GM11168 (cell line): ENCODE measurements around the gene RPRD1A.

Source experiments
- in situ Hi-C: fragments of 300-500 bp; cut with MboI; formaldehyde crosslinking; loops from one replicate; pipeline ENCODE4 v1.12.0; 2022; ENCODE audit warnings: low sequenced_read_pairs; ENCODE audit not compliant: unreplicated experiment

The RPRD1A gene

GRCh38 chr18:36038102-36038663 lies 29.2 kb downstream of the RPRD1A start:
- in situ Hi-C loops, result no loop called here

DNA sequence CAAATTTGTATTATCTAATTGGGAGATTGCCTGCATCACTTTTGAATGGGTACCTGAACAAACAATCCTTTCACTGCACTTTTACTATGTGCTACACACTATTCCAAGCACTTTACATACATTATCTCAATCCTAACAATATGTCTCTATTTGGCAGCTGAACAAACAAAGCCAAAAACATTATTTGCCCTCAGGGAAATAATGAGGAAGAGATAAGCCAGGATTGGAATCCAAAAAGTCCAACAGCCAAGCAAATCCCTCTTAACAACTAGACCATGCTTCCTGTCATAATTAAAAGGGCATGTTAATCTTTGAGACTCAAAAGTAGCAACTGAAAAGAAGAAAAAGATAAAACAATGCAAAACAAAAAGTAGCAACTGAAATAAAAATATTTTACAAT lies 32.1 kb downstream of the RPRD1A start:
- in situ Hi-C loops, result no loop called here

DNA sequence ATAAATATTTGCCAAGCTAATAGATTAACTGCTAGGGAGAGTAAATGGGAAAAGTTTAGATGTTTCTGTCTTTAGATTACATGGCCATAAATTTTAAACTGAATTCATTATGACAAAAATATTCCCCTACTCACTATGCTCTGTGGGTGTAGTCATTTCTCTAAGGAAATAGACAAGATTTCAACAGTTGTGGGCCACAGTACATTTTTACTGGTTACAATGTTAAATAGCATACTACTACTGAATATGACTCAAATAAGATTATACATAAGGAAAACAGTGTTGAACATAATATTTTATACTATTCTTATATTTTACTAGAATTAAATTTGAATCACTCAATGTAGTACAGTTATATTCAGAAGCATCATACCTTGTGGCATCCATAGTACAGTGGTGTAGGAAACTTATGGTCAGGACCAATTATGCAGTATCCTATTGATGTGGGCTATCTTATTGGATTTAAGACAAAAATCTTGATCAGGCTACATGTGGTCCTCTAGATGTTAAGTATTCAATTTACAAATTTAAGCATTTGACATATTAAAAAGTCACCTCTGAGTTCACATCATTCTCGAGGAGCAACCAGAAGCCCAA lies 33.0 kb downstream of the RPRD1A start:
- in situ Hi-C loops, result no loop called here

GRCh38 chr18:36031903-36032302 lies 35.5 kb downstream of the RPRD1A start:
- in situ Hi-C loops, result no loop called here

DNA sequence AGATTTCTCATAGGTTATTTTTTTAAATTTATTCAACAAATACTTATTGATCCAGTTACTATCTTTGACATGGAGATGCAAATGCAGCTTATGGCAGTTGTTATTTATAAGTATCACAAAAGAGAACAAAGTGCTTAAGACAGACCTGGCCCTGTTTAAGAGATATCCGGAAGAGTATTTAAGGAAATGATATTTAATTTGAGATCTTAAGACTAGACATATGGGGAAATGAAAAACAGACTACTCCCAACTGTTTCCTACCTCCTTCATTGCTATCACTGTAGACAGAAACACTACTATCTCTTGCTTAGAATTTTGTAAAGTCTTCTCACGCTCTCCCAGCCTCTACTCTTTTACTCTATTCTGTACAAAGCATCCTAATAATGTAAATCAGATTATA lies 36.0 kb downstream of the RPRD1A start:
- in situ Hi-C loops, result no loop called here

GRCh38 chr18:36028859-36029258 lies 38.5 kb downstream of the RPRD1A start:
- in situ Hi-C loops, result loop anchor here (10.0 kb wide), 1 partner anchor 266 kb away; the partner anchor contains the start of gene FHOD3

DNA sequence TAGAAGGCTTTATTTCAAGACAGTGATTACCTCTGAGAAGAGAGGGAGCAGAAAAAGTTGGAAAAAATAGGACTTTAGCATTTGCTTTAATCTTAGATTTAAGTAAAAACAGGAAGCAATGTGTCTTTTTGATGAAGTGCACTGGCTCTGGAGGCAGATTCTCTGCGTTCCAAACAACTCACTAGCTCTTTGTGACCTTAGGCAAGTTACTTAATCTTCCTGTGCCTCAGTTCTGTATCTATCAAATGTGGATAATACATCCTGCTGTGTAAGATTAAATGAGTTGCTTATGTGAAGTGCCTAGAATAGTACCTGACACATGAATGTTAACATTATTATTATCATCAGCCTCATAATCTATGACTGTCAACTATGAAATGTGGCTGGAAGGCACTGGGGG lies 42.3 kb downstream of the RPRD1A start:
- in situ Hi-C loops, result loop anchor here (10.0 kb wide), 1 partner anchor 270 kb away; the partner anchor contains the start of gene FHOD3

DNA sequence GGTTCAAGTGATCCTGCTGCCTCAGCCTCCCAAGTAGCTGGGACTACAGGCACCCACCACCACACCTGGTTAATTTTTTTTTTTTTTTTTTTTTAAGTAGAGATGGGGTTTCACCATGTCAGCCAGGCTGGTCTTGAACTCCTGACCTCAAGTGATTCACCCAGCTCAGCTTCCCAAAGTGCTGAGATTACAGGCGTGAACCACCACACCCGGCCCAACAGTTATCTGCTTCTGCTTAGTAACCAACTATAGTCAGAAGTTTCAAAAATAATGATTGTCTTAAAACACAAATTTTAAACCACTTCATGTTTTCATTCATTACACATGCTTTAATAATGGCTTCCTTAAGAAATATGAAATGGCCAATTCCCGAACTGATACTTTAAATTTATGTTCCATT lies 43.1 kb downstream of the RPRD1A start:
- in situ Hi-C loops, result loop anchor here (10.0 kb wide), 1 partner anchor 271 kb away; the partner anchor contains the start of gene FHOD3

DNA sequence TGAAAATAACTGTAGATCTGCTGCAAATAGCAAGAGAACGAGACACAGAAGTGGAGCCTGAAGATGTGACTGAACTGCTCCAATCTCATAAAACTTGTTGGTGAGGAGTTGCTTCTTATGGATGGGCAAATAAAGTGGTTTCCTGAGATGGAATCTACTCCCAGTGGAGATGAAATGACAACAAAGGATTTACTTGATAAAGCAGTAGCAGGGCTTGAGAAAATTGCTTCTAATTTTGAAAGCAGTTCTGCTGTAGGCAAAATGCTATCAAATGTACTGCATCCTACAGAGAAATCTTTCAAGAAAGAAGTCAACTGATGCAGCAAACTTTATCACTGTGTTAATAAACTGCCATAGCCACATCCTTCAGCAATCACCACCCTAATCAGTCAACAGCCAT lies 44.0 kb downstream of the RPRD1A start:
- in situ Hi-C loops, result loop anchor here (10.0 kb wide), 1 partner anchor 271 kb away; the partner anchor contains the start of gene FHOD3

DNA sequence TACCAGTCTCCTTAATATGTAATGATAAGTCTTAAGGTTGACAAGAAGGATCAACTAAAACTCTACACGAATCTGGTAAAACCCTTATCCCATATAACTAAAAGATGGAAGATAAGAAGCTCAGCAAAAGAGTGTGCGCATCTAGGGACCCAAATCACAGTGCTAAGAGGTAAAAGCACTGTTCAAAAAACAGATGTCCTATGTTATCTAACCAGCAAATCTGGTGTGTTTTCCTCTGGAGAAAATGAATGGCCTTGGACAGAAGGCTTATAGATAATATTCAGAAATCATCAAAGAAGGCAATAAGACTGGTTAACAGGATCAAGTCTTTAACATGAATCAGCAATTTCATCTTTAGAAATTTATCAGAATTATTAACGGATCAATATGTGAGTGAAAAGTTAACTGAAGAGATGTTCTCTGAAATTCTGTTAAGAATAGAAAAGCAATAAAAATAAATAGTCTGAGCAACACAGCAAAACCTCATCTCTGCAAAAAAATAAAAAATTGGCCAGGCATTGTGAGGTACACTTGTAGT lies 47.1 kb downstream of the RPRD1A start:
- in situ Hi-C loops, result loop anchor here (10.0 kb wide), 1 partner anchor 275 kb away; the partner anchor contains the start of gene FHOD3

- in situ Hi-C loops, result no loop called here
Observed at GRCh38 chr18:36017232-36017631, 50.1 kb downstream of the RPRD1A start.

DNA sequence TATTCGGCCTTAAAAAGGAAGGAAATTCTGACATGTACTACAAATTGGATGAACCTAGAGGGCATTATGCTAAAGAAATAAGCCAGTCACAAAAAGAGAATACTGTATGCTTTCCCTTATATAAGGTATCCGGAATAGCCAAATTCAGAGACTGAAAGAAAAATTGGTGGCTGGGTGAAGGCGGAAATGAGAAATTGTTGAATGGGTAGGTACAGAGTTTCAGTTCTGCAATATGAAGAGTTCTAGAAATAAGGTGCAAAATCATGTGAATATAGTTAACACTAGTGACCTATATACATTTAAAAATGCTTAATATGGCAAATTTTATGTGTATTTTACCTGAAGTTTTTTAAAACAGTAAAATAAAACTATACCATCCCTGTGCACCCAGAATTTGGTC lies 51.7 kb downstream of the RPRD1A start:
- in situ Hi-C loops, result no loop called here

- in situ Hi-C loops, result no loop called here
Observed at GRCh38 chr18:36012891-36013290, 54.5 kb downstream of the RPRD1A start.

- in situ Hi-C loops, result no loop called here
Observed at GRCh38 chr18:36009214-36009613, 58.1 kb downstream of the RPRD1A start.

DNA sequence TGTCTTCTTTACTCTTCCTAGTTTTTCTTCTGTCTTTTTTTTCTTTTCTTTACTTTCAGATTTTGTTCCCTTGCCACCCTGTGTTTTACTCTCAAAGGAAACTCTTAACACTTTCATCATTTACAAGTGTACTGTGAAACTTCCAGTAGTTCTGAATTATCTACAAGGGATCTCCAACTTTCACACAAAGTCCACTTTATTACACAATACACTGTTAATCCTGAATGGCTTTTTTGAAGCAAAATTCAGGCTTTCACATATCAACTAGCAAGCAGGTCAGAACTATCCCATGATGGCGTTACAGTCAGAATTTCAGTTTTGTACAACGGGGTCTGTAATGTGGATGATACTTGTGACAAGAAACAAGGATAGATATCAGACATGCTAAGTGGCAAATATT lies 60.4 kb downstream of the RPRD1A start:
- in situ Hi-C loops, result no loop called here

DNA sequence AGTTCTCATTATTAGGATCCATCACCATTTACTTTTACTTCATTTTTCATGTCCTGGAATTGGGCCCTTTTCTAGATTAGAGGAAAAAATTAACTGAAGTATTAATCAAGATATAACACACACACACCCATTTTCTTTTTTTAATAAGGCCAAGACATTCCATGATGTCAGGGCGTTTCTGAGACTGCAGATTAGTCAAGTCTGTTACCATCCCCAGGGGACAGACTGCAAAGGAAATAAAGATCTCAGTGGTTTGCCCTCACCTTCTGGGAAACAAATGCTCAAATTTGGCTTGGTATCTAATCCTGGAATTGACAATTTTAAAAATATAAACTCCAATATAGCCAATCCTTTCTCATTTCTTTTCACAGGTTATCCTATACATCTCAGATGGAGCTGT lies 67.4 kb downstream of the RPRD1A start:
- in situ Hi-C loops, result no loop called here

DNA sequence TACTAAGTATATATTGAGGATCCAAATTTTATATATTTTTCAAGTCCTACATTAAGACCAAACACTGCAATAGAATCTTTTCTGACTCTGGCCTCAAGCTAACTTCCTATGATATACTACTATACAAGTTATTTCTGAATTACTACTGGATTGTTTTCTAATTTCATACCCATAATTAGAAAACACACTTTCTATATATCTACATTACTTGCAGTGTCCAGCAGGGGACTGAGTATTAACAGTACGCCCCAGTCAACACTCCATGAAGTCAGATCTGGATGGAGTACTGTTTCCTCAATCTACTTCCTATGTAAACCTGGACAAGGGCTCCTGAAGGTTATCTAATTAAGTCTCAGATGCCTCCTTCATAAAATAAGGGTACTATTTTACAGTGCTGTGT lies 68.4 kb downstream of the RPRD1A start:
- in situ Hi-C loops, result no loop called here

GRCh38 chr18:35993013-35993412 lies 74.3 kb downstream of the RPRD1A start:
- in situ Hi-C loops, result no loop called here

- in situ Hi-C loops, result no loop called here
Observed at GRCh38 chr18:35991696-35992095, 75.7 kb downstream of the RPRD1A start.

DNA sequence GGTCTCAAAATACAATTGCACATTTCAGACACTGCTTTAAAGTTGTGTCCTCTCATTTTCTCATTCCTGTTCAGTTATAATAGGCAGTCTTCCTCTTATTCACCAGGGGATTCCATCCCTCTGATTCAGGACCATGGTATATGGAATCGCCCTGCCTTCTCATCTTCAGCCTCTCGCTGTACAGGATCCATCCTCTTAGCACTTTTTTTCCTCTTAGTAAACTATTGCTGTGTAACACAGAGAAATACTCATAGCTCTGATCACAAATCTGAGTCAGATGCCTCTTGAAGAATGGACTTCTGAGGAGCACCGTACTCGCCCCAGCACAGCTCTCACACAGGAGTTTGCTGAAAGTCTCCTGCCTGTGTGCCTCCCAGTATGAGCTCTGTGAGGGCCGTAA lies 83.5 kb downstream of the RPRD1A start:
- in situ Hi-C loops, result no loop called here

GRCh38 chr18:35983147-35983546 lies 84.2 kb downstream of the RPRD1A start:
- in situ Hi-C loops, result no loop called here
